Motor neuron (in vitro differentiated cells): ENCODE measurements around the gene SDK2. TPM values are rescaled to one million over a fixed set of nuclear protein-coding genes. Genes with fewer than 3 reads are reported as not detected.
"Not testable (repeated sequence)": the region's sequence is repeated elsewhere in the genome, so short reads cannot be mapped to it uniquely, and the experiment has no call there.

Experiments
- ATAC-seq, 8 experiments: fragments of 200-7000 bp; cut with Tn5 transposase; replicated peaks in 6 of 8; 2 replicates each; pipeline ENCODE4 v1.8.0; 2021; ENCODE audit warnings: mild to moderate bottlenecking in 8 of 8, moderate library complexity in 8 of 8
- H3K27ac ChIP-seq, 2 donors: fragments of 250-450 bp; sonication (Bioruptor Pico); 2 replicates each; pipeline ENCODE4 v1.9.0; 2021; ENCODE audit warnings: antibody characterized with exemption in 2 of 2, mild to moderate bottlenecking in 2 of 2, moderate library complexity in 1 of 2
- H3K4me1 ChIP-seq, 2 donors: fragments of 250-450 bp; sonication (Bioruptor Pico); replicated peaks in 1 of 2; 2 replicates each; pipeline ENCODE4 v1.6.1; 2021; ENCODE audit warnings: antibody characterized with exemption in 2 of 2, mild to moderate bottlenecking in 2 of 2, moderate library complexity in 1 of 2
- H3K4me3 ChIP-seq, 5 donors: fragments of 250-450 bp; sonication (Bioruptor Pico); 2 replicates each; pipeline ENCODE4 v1.9.0; 2021; ENCODE audit warnings: antibody characterized with exemption in 5 of 5, mild to moderate bottlenecking in 5 of 5, moderate library complexity in 4 of 5
- WGBS, 10 experiments: fragments of 450-650 bp; shearing (Covaris generic); methylation state at CpG; one replicate each; pipeline ENCODE4 v1.0.0; 2022; 5-methylcytosine and 5-hydroxymethylcytosine counted together
- in situ Hi-C, 9 experiments: fragments of 400-800 bp; cut with MboI; loops; one replicate each; pipeline ENCODE4 v1.15.0; 2021; ENCODE audit warnings: low sequenced_read_pairs in 9 of 9, low pct_unique_long_range_greater_than_20kb in 2 of 9; ENCODE audit not compliant: unreplicated experiment in 9 of 9
- total RNA-seq, 8 experiments: library from RNA; unstranded; fragments of 300-600 nt; gene quantifications; 2 replicates each; pipeline versions ENCODE4 v1.2.3 to v1.2.4, GENCODE V29; 2022

Gene SDK2
- total RNA-seq, 8 experiments from 2014 or later = 0.59 to 22.0 (median 10.7) TPM

DNA sequence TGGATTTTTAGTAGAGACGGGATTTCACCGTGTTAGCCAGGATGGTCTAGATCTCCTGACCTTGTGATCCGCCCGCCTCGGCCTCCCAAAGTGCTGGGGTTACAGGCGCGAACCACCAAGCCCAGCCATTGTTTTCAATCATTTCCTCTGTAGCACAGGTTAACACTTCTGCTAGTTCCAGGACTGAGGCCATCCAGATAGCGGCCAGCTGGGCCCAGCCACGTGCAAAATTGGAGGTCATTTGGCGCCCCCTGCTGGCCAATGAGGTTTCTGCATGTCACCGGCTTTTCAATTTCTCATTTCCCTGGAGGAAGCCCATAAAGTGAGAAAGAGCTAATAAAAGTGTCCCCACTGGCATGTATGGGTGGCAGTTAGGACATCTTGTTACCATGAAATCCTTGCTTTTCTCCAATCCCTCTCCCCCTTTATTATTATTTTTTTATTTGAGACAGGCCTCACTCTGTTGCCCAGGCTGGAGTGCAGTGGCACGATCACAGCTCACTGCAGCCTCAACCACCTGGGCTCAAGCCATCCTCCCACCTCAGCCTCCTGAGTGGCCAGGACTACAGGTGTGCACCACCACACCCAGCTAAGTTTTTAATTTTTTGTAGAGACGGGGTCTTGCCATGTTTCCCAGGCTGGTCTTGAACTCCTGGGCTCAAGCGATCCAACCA, 274.3 kb downstream of the SDK2 start:
- H3K4me1 ChIP-seq = peaks cover 14 to 18% of the 10 kb centered on the region in 2 donors
- WGBS, 10 experiments = 0 to 100% (median 40%) methylated on average over 2 to 8 of the region's 14 CpGs; no CpG with 5 or more reads in 1 of the 10 experiments
- not testable (repeated sequence) for H3K4me3 ChIP-seq, H3K27ac ChIP-seq
- in situ Hi-C loops = loop anchor here (5.0 to 25.0 kb wide), 7 partner anchors 108 to 808 kb away; partner anchors contain the start of gene CPSF4L (in 3 of the 9)
- peak; percentile 71 to 94 (median 83) for ATAC-seq

DNA sequence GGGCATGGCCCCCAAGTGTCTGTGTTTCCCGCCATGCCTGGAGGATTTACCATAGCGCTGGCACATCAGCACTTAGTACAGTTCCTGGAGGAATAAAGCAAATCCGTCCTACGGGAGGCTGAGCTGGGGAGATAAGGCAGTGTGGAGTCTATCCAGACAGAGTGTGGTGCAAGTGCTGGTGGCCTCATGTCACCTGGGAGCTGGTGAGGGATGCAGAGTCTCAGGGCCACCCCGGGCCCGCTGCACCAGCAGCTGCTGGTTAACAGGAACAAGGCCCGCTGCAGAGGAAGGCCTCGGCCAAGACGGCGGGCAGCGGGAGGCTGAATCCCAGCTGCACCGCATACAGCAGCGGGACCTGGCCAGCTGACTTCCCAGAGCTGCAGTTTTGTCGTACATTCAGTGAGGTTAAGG, 275.1 kb downstream of the SDK2 start:
- in situ Hi-C loops = loop anchor here (5.0 to 25.0 kb wide), 6 partner anchors 107 to 807 kb away; partner anchors contain the start of gene CPSF4L (in 3 of the 9)

DNA sequence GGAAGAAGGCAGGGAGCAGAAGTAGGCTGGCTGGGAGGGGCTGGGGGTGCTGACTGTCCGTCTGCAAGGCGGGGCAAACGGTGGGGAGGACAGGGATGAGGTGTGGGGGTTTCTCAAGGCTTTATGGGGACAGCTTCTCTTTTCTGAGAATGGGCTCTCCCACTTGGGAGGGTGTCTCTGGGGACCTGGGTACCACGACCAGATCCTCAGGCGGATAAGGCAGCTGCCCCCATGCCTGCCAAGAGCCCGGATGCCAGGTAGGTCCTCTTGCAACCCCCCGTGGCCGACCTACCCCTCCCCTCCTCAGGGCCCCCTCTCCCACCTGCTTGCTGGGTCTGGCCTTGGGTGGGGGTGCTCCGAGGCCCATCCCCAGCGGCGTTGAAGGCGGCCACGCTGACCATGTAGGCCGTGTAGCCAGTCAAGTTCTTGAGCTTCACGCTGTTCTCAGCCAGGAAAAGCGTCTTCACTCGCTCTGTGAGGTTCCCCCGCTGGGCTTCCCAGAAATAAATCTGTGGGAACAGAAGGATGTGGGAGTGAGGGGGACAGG, 276.1 kb downstream of the SDK2 start:
- in situ Hi-C loops = loop anchor here (5.0 to 25.0 kb wide), 6 partner anchors 106 to 806 kb away; partner anchors contain the start of gene CPSF4L (in 3 of the 9)
- no peak overlapping the region for H3K27ac ChIP-seq
- no peak overlapping the region for H3K4me3 ChIP-seq
- 80 to 100% methylated on average over 1 of the region's 18 CpGs; no CpG with 5 or more reads in 8 of the 10 experiments for WGBS, 10 experiments
- H3K4me1 ChIP-seq = peaks cover 14 to 18% of the 10 kb centered on the region in 2 donors
- no peak for ATAC-seq

More for the DNA sequence above, 275.1 kb downstream of the SDK2 start:
- Histone ChIP-seq H3K4me3 (no peak overlapping the region), H3K27ac (no peak overlapping the region), H3K4me1 (peaks cover 14 to 18% of the 10 kb centered on the region in 2 donors)
- peak in 2 of 8 experiments; percentile 2 to 4 for ATAC-seq
- WGBS, 10 experiments = 80 to 100% (median 81%) methylated on average over 1 to 5 of the region's 14 CpGs; no CpG with 5 or more reads in 7 of the 10 experiments

DNA sequence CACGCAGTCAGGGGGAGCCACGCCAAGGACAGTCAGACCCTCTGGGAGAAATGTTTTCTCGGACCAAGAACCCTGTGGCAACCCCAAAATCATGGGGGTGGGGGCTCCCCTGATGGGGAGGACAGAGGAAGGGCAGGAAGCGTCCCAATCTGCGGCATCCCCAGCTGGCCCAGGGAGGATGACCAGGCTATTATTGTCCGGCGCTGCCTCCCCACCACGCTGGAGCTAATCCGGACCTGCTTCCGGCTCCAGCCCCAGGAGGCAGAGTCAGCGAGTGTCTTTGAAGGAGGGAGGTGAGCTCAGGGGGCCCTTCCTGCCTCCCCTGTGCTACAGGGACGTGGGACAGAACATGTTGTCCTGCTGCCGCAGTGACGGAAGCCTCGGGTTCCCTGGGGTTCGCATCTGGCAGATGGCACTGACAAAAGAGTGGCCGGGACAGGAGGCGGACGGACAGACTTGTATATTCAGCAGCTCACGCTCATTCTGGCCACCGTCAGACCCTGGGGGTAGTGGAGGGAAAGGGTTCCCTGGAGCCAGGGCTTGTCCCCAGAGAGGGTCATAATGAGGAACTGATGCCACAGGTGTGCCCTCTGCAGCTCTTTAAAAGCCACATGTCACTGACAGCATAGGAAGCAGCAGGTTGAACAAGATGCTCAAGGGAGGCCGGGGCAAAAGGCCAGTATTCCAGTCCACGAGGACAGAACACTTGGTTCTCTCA, 278.2 kb downstream of the SDK2 start:
- Histone ChIP-seq H3K27ac (peak overlapping the region in 1 of 2 donors; percentile 10), H3K4me1 (peaks cover 20 to 29% of the 10 kb centered on the region in 2 donors), H3K4me3 (no peak overlapping the region)
- WGBS, 10 experiments = 63 to 80% (median 75%) methylated on average over 1 to 19 of the region's 23 CpGs; no CpG with 5 or more reads in 6 of the 10 experiments
- ATAC-seq = peak in 5 of 8 experiments; percentile 8 to 53 (median 20)
- in situ Hi-C loops = loop anchor here (5.0 to 25.0 kb wide), 6 partner anchors 104 to 804 kb away; partner anchors contain the start of gene CPSF4L (in 3 of the 9)

DNA sequence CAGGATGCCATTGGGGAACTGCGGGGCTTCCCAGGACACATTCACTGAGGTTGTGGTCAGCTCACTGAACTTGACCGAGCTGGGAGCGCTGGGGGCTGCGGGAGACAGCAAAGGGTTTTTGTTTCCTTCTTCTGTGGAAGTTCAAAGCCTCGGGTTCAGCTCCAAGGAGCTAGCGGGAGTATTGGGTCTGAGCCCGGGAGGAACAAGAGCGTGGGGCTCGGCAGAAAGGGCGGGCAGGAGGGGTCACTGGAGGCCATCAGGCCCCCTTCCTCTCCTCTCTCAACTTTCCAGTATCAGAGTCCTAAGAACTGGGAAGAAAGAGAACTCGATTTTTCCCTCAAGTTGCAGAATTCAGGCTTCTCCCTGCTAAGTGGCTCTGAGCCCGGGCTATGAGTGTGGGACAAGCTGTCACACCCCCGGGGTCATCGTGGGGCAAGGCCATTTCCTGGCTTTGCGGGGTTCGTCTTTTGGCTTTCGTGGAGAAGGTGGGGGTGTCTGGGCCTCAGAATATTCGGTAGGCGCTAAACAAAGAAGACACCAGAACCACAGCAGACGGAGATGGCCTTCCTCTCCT, 278.9 kb downstream of the SDK2 start:
- in situ Hi-C loops = loop anchor here (5.0 to 25.0 kb wide), 6 partner anchors 103 to 803 kb away; partner anchors contain the start of gene CPSF4L (in 3 of the 9)
- Histone ChIP-seq H3K27ac (peak overlapping the region in 1 of 2 donors; percentile 10), H3K4me1 (peaks cover 27 to 36% of the 10 kb centered on the region in 2 donors), H3K4me3 (no peak overlapping the region)
- ATAC-seq = no peak
- WGBS, 10 experiments = 26 to 78% (median 74%) methylated on average over 4 to 9 of the region's 20 CpGs; no CpG with 5 or more reads in 5 of the 10 experiments

DNA sequence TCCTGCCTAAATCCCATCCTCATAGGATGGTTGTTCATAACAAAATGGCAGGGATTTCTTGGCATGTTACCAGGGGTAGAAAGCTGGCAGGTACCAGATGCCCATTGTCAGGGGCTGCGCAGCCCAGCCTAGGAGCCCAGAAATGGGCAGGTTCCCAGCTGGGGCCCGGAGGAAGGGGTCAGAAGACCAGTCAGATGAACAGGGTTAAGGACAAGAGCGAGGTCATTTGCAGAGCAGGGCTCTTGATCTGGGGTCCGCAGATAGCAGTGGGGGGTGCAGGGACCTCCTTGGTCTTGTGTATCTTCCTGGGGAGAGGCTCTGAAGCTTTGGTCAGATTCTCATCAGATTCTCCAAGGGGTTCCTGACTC, 280.1 kb downstream of the SDK2 start:
- no peak for ATAC-seq
- in situ Hi-C loops = loop anchor here in 7 of 9 experiments (10.0 to 25.0 kb wide), 5 partner anchors 102 to 802 kb away; partner anchors contain the start of gene CPSF4L (in 3 of the 7)
- Histone ChIP-seq H3K27ac (no peak overlapping the region), H3K4me3 (no peak overlapping the region), H3K4me1 (peaks cover 33 to 36% of the 10 kb centered on the region in 2 donors)
- WGBS, 10 experiments = 100% methylated on average over 1 of the region's 4 CpGs; no CpG with 5 or more reads in 8 of the 10 experiments

DNA sequence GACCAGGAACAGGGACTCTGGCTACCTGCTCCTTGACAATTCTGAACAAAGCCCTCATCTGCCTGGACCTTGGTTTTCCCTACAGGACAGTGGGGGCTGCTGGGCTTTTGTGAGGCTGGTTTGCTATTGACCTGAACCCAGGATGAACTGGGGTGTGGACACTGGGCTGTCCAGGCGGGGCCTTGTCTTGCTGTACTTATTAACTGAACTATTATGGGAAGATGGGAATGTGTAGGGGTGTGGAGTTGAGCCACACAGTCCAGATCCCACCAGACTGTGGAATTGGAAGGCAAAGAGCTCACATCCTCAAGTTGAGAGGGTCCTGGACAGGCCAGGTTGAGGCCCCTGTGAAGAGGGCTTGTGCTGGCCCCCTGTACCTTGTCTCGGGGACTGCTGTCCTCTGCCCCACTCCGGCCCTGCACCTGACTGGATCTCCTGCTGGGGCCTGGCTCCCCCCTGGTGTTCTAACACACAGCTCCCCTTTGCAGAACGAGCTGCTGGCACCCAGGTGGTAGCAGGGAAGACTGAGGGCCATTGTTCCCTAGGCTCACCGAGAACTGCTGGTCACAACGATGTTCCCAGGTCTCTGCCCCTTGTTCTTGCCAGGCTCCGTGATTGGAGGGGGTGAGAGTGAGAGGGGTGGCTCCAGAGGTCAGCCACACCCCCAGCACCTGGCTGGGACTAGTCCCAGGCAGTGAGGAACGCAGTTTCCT, 280.6 kb downstream of the SDK2 start:
- Histone ChIP-seq H3K4me1 (peaks cover 33 to 36% of the 10 kb centered on the region in 2 donors), H3K27ac (no peak overlapping the region), H3K4me3 (no peak overlapping the region)
- 50 to 100% (median 92%) methylated on average over 1 to 2 of the region's 8 CpGs; no CpG with 5 or more reads in 4 of the 10 experiments for WGBS, 10 experiments
- ATAC-seq = peak in 2 of 8 experiments; percentile 51 to 65
- in situ Hi-C loops = loop anchor here in 7 of 9 experiments (10.0 to 25.0 kb wide), 5 partner anchors 101 to 801 kb away; partner anchors contain the start of gene CPSF4L (in 3 of the 7)

DNA sequence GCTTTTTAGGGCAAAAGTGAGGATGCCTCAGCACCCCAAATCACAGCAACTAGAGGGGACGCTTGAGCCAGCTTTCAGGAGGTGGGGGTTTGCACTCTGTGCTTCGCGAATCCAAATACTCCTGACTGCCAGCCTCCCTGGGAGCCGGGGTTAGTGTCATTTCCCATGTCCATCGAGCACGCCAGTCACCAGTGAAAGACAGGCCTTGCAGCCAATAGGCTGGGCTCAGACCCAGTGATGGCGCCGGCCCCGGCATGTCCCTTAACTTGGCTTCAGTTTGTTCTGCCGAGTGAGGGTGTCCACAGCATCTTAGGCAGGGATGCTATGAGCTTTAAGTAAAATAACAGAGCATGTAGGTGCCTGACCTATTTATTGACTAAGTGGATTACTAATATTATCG, 281.5 kb downstream of the SDK2 start:
- no peak overlapping the region for H3K4me3 ChIP-seq
- 60 to 92% (median 86%) methylated on average over 1 to 6 of the region's 11 CpGs; no CpG with 5 or more reads in 4 of the 10 experiments for WGBS, 10 experiments
- ATAC-seq = no peak

DNA sequence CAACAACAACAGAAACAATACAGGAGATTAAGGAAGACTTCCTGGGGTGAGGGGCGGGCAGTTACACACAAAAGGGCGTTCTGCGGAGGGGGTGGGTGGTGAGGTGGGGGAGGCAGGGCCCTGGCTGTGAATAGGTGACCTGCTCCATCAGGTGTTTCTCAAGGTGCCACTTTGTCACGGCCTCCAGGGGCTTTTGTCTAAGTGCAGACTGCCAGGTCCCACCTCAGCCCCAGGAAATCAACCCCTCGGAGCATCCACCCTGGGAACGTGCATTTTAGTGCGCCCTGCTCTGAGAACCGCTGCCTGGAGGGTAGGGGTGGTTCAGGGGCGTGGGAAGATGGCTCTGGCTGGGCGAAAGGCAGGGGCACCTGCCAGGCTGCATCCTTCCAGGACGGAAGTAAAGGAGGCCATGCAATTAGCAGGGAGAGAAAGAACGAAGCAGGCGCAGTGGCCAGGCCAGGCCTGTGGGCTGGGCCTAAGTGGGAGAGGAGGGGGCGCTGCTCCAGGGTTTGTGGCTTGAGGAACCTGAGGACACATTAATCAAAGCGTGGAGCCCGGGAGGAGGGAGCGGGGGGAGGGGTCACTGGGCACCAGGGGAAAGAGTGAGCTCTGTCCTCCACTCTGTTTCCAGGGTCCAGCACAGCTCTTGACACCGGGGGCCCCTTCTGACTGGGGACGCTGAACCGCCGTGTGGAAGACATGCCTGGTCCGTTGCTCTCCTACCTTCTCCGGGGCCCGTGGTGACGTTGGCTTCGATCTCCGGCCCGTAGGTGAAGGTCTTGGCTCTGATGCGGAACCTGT, 283.1 kb downstream of the SDK2 start:
- in situ Hi-C loops = loop anchor here in 7 of 9 experiments (10.0 to 25.0 kb wide), 5 partner anchors 99 to 799 kb away; partner anchors contain the start of gene CPSF4L (in 3 of the 7)
- Histone ChIP-seq H3K4me3 (no peak overlapping the region), H3K27ac (peak overlapping the region; percentile 51 to 62), H3K4me1 (peaks cover 39 to 42% of the 10 kb centered on the region in 2 donors)
- 27 to 100% methylated on average over 1 to 5 of the region's 29 CpGs; no CpG with 5 or more reads in 8 of the 10 experiments for whole genome bisulfite sequencing, 10 experiments
- peak in 5 of 8 experiments; percentile 79 to 87 (median 85) for ATAC-seq

More for the DNA sequence above, 281.5 kb downstream of the SDK2 start:
- peaks cover 33 to 36% of the 10 kb centered on the region in 2 donors for H3K4me1 ChIP-seq
- no peak overlapping the region for H3K27ac ChIP-seq
- in situ Hi-C loops = loop anchor here in 7 of 9 experiments (10.0 to 25.0 kb wide), 5 partner anchors 100 to 800 kb away; partner anchors contain the start of gene CPSF4L (in 3 of the 7)

DNA sequence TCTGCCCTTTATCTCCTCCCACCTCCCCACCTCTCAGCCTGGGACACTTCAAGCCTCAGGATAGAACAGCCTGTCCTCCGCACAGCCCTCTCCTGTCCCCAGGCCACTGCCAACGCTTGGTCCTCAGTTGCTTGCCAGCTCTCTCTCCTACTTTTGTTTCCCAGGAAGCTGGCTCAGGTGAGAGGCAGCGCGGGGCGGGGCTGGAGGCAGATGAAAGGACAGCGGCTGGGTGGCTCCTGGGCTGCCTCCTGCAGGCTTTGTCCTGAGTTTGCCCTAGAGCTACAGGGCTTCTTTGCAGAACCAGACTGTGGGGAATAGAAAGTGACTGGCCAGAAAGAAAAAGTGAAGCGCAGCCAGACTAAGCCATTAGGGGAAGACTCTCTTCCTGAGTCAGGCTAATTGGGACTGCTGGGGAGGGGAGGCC, 284.2 kb downstream of the SDK2 start:
- in situ Hi-C loops = loop anchor here in 7 of 9 experiments (10.0 to 25.0 kb wide), 5 partner anchors 98 to 798 kb away; partner anchors contain the start of gene CPSF4L (in 3 of the 7)
- WGBS, 10 experiments = 60 to 100% (median 86%) methylated on average over 1 to 6 of the region's 7 CpGs; no CpG with 5 or more reads in 6 of the 10 experiments
- Histone ChIP-seq H3K4me3 (no peak overlapping the region), H3K4me1 (peaks cover 32 to 35% of the 10 kb centered on the region in 2 donors), H3K27ac (no peak overlapping the region)
- no peak for ATAC-seq

DNA sequence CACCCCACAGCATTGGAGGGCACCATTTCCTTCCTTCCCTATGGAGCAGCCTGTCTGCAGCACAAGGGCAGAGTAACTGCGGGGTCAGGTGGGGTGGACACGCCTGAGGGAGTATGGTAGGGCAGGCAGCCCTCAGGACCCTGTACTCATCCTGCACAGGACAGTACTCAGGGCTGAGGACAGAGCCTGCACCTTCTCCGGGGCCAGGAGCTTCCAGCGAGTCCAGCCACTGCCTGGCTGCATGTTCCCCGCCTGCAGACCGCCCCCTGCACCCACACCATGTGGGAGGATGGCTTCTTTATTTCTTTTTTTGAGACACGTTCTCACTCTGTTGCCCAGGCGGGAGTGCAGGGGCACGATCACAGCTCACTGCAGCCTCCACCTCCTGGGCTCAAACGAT, 284.9 kb downstream of the SDK2 start:
- in situ Hi-C loops = loop anchor here in 6 of 9 experiments (10.0 to 25.0 kb wide), 5 partner anchors 97 to 797 kb away; partner anchors contain the start of gene CPSF4L (in 3 of the 6)
- Histone ChIP-seq H3K27ac (no peak overlapping the region), H3K4me3 (no peak overlapping the region), H3K4me1 (peaks cover 32 to 39% of the 10 kb centered on the region in 2 donors)
- WGBS, 10 experiments = 20% methylated on average over 1 of the region's 10 CpGs; no CpG with 5 or more reads in 9 of the 10 experiments
- ATAC-seq = no peak
